GM06990 (cell line): ENCODE measurements around the gene VASP.

ENCODE experiments used
- DNase-seq: peaks from one replicate; pipeline ENCODE4 v3.0.0-alpha.2; 2011; ENCODE audit not compliant: insufficient read length; ENCODE audit errors: extremely low read depth
- H3K27me3 ChIP-seq: replicated peaks from 2 replicates; pipeline ENCODE4 v1.6.0; 2011; ENCODE audit warnings: low read length; ENCODE audit not compliant: control insufficient read depth, insufficient read depth
- H3K36me3 ChIP-seq: 2 replicates; pipeline ENCODE4 v1.5.1; 2011; ENCODE audit warnings: low read length; ENCODE audit not compliant: control insufficient read depth, insufficient read depth
- H3K4me3 ChIP-seq: replicated peaks from 2 replicates; pipeline ENCODE4 v1.5.1; 2011; ENCODE audit warnings: low read depth, mild to moderate bottlenecking, control low read depth, low read length
- CTCF ChIP-seq: IDR thresholded peaks from 2 replicates; pipeline ENCODE4 v1.5.1; 2011; ENCODE audit warnings: low read length, control low read depth, mild to moderate bottlenecking, inconsistent platforms; ENCODE audit not compliant: insufficient read depth, poor library complexity, severe bottlenecking

VASP gene

GRCh38 chr19:45517641-45518468 lies 10.6 kb downstream of the VASP start:
- no peak overlapping the region for H3K4me3 ChIP-seq
- DNase-seq: no peak
- H3K36me3 ChIP-seq: peaks cover 23% of the 10 kb centered on the region
- no peaks in the 10 kb centered on the region for H3K27me3 ChIP-seq
- TF ChIP-seq CTCF: no peak

GRCh38 chr19:45518469-45518826 lies 11.2 kb downstream of the VASP start:
- DNase-seq: no peak
- Histone ChIP-seq H3K36me3 (peaks cover 23% of the 10 kb centered on the region), H3K27me3 (no peaks in the 10 kb centered on the region), H3K4me3 (no peak overlapping the region)
- no peak for TF ChIP-seq CTCF

- Histone ChIP-seq H3K4me3 (no peak overlapping the region), H3K27me3 (no peaks in the 10 kb centered on the region), H3K36me3 (peaks cover 40% of the 10 kb centered on the region)
- no peak for DNase-seq
- no peak for TF ChIP-seq CTCF
These were observed 15.0 kb downstream of the VASP start for GRCh38 chr19:45522010-45522941.

GRCh38 chr19:45523642-45524256 lies 16.5 kb downstream of the VASP start:
- H3K27me3 ChIP-seq: no peaks in the 10 kb centered on the region
- peak; percentile 90 for TF ChIP-seq CTCF
- peak; percentile 70 for DNase-seq
- no peak overlapping the region for H3K4me3 ChIP-seq
- H3K36me3 ChIP-seq: peaks cover 44% of the 10 kb centered on the region

GRCh38 chr19:45524575-45525129 lies 17.4 kb downstream of the VASP start:
- no peak for TF ChIP-seq CTCF
- Histone ChIP-seq H3K36me3 (peaks cover 47% of the 10 kb centered on the region), H3K27me3 (no peaks in the 10 kb centered on the region), H3K4me3 (no peak overlapping the region)
- DNase-seq: no peak
